H1 (cell line): ENCODE results near the gene SYNDIG1. TPM values are rescaled to one million over a fixed set of nuclear protein-coding genes. Genes with fewer than 3 reads are reported as not detected.

Experiments
- CTCF ChIA-PET: fragments of 300-600 bp; sonication (Branson Sonifier 250); formaldehyde crosslinking; loops from one replicate; lab custom pipeline; 2021; ENCODE audit not compliant: partially characterized antibody; lab: Charles Lee
- POLR2A ChIA-PET: fragments of 300-600 bp; sonication (Branson Sonifier 250); formaldehyde crosslinking; loops from one replicate; lab custom pipeline; 2021; ENCODE audit warnings: inconsistent platforms; ENCODE audit not compliant: partially characterized antibody; lab: Charles Lee
- DNase-seq, 2 experiments: peaks; one replicate each; pipeline versions ENCODE4 v3.0.0 to v3.0.0-alpha.2; 2010 to 2022; ENCODE audit warnings: low spot score in 2 of 2, low read depth in 1 of 2, mixed read lengths in 1 of 2
- FAIRE-seq: peaks from 2 replicates; lab custom pipeline; 2011; peaks lifted over from hg19 to GRCh38; lab: Jason Lieb, UNC
- H2AFZ ChIP-seq: 2 replicates; pipeline ENCODE4 v1.8.1; 2012; ENCODE audit warnings: low read length, inconsistent platforms
- H2AK5ac ChIP-seq: 2 replicates; pipeline ENCODE4 v1.6.1; 2013; ENCODE audit warnings: low read depth, low read length
- H2BK120ac ChIP-seq: replicated peaks from 2 replicates; pipeline ENCODE3; 2013; ENCODE audit warnings: low read depth, low read length, inconsistent platforms
- H2BK12ac ChIP-seq: 2 replicates; pipeline ENCODE4 v1.6.1; 2013; ENCODE audit warnings: low read depth, low read length
- H2BK15ac ChIP-seq: 2 replicates; pipeline ENCODE4 v1.6.1; 2013; ENCODE audit warnings: low read length
- H2BK20ac ChIP-seq: 2 replicates; pipeline ENCODE4 v1.6.1; 2013; ENCODE audit warnings: low read length
- H2BK5ac ChIP-seq: 2 replicates; pipeline ENCODE4 v1.6.1; 2013; ENCODE audit warnings: low read depth, low read length
- H3K14ac ChIP-seq: 2 replicates; pipeline ENCODE4 v1.6.1; 2013; ENCODE audit warnings: inconsistent platforms; ENCODE audit not compliant: insufficient read length
- H3K18ac ChIP-seq: 2 replicates; pipeline ENCODE4 v1.6.1; 2013; ENCODE audit warnings: low read length; ENCODE audit errors: extremely low read depth
- H3K23ac ChIP-seq: 2 replicates; pipeline ENCODE4 v1.6.1; 2013; ENCODE audit warnings: inconsistent platforms; ENCODE audit not compliant: insufficient read length
- H3K23me2 ChIP-seq: 2 replicates; pipeline ENCODE4 v1.6.1; 2013; ENCODE audit warnings: low read depth, low read length
- H3K27ac ChIP-seq: 2 replicates; pipeline ENCODE4 v1.6.1; 2011; ENCODE audit warnings: low read depth, low read length, inconsistent platforms
- H3K27me3 ChIP-seq, 4 experiments: replicated peaks in 1 of 4; 1 replicate in 1 of 4; 2 replicates in 3 of 4; pipeline versions ENCODE4 v1.6.1 to v1.8.1; 2011 to 2013; ENCODE audit warnings: low read length in 3 of 4, mild to moderate bottlenecking in 3 of 4, inconsistent platforms in 2 of 4, mixed read lengths in 2 of 4, moderate library complexity in 1 of 4; ENCODE audit not compliant: control insufficient read depth in 3 of 4, insufficient read depth in 3 of 4; ENCODE audit errors: extremely low read depth in 1 of 4
- H3K36me3 ChIP-seq, 4 experiments: 2 replicates each; pipeline versions ENCODE4 v1.6.1 to v1.8.1; 2011 to 2013; ENCODE audit warnings: mild to moderate bottlenecking in 4 of 4, low read length in 3 of 4, moderate library complexity in 2 of 4, control low read depth in 1 of 4, inconsistent platforms in 1 of 4; ENCODE audit not compliant: insufficient read depth in 4 of 4, control insufficient read depth in 2 of 4
- H3K4ac ChIP-seq: replicated peaks from 2 replicates; pipeline ENCODE3; 2013; ENCODE audit warnings: low read length, low read depth, mixed read lengths, inconsistent platforms; ENCODE audit not compliant: insufficient read length
- H3K4me1 ChIP-seq, 4 experiments: replicated peaks in 1 of 4; 1 replicate in 1 of 4; 2 replicates in 3 of 4; pipeline versions ENCODE4 v1.6.1 to v1.8.1; 2011 to 2013; ENCODE audit warnings: low read length in 3 of 4, inconsistent platforms in 2 of 4, mixed read lengths in 1 of 4; ENCODE audit not compliant: insufficient read depth in 4 of 4, control insufficient read depth in 3 of 4
- H3K4me2 ChIP-seq, 2 experiments: 2 replicates each; pipeline versions ENCODE4 v1.6.1 to v1.8.1; 2011 to 2013; ENCODE audit warnings: low read depth in 2 of 2, low read length in 2 of 2, control low read depth in 1 of 2, inconsistent platforms in 1 of 2, mild to moderate bottlenecking in 1 of 2; ENCODE audit not compliant: insufficient read depth in 1 of 2
- H3K4me3 ChIP-seq, 4 experiments: fragments of 200-600, 300-600 bp in 1 of 4; sonication (generic), shearing (Covaris generic), sonication (Bioruptor Twin) in 1 of 4; 2 replicates each; pipeline versions ENCODE4 v1.5.1 to v1.8.1; 2011 to 2016; ENCODE audit warnings: low read length in 4 of 4, low read depth in 3 of 4, control low read depth in 2 of 4, inconsistent platforms in 2 of 4, mild to moderate bottlenecking in 2 of 4, mixed read lengths in 1 of 4, moderate library complexity in 1 of 4; ENCODE audit not compliant: insufficient read depth in 2 of 4; ENCODE audit errors: extremely low read depth in 1 of 4
- H3K56ac ChIP-seq: replicated peaks from 2 replicates; pipeline ENCODE3; 2013; ENCODE audit warnings: low read depth, mild to moderate bottlenecking, mixed read lengths, low read length, inconsistent platforms; ENCODE audit not compliant: insufficient read length
- H3K79me1 ChIP-seq: 2 replicates; pipeline ENCODE4 v1.6.1; 2013; ENCODE audit warnings: low read depth, low read length, control low read depth
- H3K79me2 ChIP-seq, 2 experiments: 2 replicates each; pipeline versions ENCODE4 v1.6.1 to v1.8.1; 2012 to 2013; ENCODE audit warnings: low read length in 2 of 2, mild to moderate bottlenecking in 2 of 2, inconsistent platforms in 1 of 2; ENCODE audit not compliant: insufficient read depth in 2 of 2, control insufficient read depth in 1 of 2
- H3K9ac ChIP-seq, 4 experiments: replicated peaks in 1 of 4; 1 replicate in 1 of 4; 2 replicates in 3 of 4; pipeline versions ENCODE4 v1.6.1 to v1.8.1; 2011 to 2013; ENCODE audit warnings: low read depth in 3 of 4, low read length in 3 of 4, control low read depth in 2 of 4, mild to moderate bottlenecking in 2 of 4, moderate library complexity in 2 of 4, inconsistent platforms in 1 of 4; ENCODE audit errors: extremely low read depth in 1 of 4
- H3K9me3 ChIP-seq, 2 experiments: 2 replicates each; pipeline versions ENCODE4 v1.6.1 to v1.8.1; 2012 to 2013; ENCODE audit warnings: mild to moderate bottlenecking in 2 of 2, moderate library complexity in 2 of 2, control low read depth in 1 of 2, inconsistent platforms in 1 of 2, low read depth in 1 of 2, low read length in 1 of 2, mixed read lengths in 1 of 2; ENCODE audit not compliant: insufficient read depth in 2 of 2
- H4K20me1 ChIP-seq, 2 experiments: replicated peaks in 1 of 2; 2 replicates each; pipeline versions ENCODE3 to v1.8.1; 2011 to 2013; ENCODE audit warnings: inconsistent platforms in 2 of 2, low read length in 2 of 2, mild to moderate bottlenecking in 1 of 2; ENCODE audit not compliant: insufficient read depth in 2 of 2, control insufficient read depth in 1 of 2
- H4K5ac ChIP-seq: 2 replicates; pipeline ENCODE4 v1.6.1; 2013; ENCODE audit warnings: low read length, low read depth, mixed read lengths, inconsistent platforms; ENCODE audit not compliant: insufficient read length
- H4K8ac ChIP-seq: 2 replicates; pipeline ENCODE4 v1.8.0; 2013; ENCODE audit warnings: mild to moderate bottlenecking, moderate library complexity, low read length, inconsistent platforms; ENCODE audit not compliant: insufficient read depth; ENCODE audit errors: extremely low read depth
- H4K91ac ChIP-seq: replicated peaks from 2 replicates; pipeline ENCODE3; 2013; ENCODE audit warnings: low read length, mixed read lengths, inconsistent platforms; ENCODE audit not compliant: insufficient read length
- ASH2L ChIP-seq: fragments of 200-600, 300-600 bp; sonication (generic); IDR thresholded peaks from one replicate; pipeline ENCODE4 v1.7.1; 2017; ENCODE audit warnings: low read length
- BRCA1 ChIP-seq: IDR thresholded peaks from 2 replicates; pipeline ENCODE4 v1.6.1; 2012; ENCODE audit warnings: low read depth, low read length, improper control_type of control experiment
- CBX5 ChIP-seq: fragments of 300-800, 300-1000 bp; sonication (generic); IDR thresholded peaks from 2 replicates; pipeline ENCODE4 v1.7.1; 2016; ENCODE audit warnings: antibody characterized with exemption, low read length, low read depth
- CEBPB ChIP-seq: IDR thresholded peaks from 2 replicates; pipeline ENCODE4 v1.6.1; 2012; ENCODE audit warnings: low read depth, low read length
- CHD1 ChIP-seq: IDR thresholded peaks from 2 replicates; pipeline ENCODE4 v1.6.1; 2012; ENCODE audit warnings: low read depth, low read length, improper control_type of control experiment
- GABPA ChIP-seq: IDR thresholded peaks from 2 replicates; pipeline ENCODE4 v1.6.1; 2011; ENCODE audit warnings: mild to moderate bottlenecking, low read length, moderate library complexity, borderline replicate concordance; ENCODE audit not compliant: insufficient read depth
- KDM1A ChIP-seq: fragments of 200-600, 300-600 bp; sonication (generic); IDR thresholded peaks from 2 replicates; pipeline ENCODE4 v1.7.1; 2016; ENCODE audit warnings: mild to moderate bottlenecking, low read length, borderline replicate concordance
- POU5F1 ChIP-seq: IDR thresholded peaks from 2 replicates; pipeline ENCODE4 v1.6.1; 2011; ENCODE audit warnings: low read depth, mild to moderate bottlenecking, low read length, moderate library complexity
- RAD21 ChIP-seq, 2 experiments: IDR thresholded peaks in 1 of 2; conservative IDR thresholded peaks in 1 of 2; 2 replicates each; pipeline ENCODE4 v1.6.1; 2011; ENCODE audit warnings: low read depth in 2 of 2, low read length in 2 of 2, improper control_type of control experiment in 1 of 2, inconsistent platforms in 1 of 2, mild to moderate bottlenecking in 1 of 2, moderate library complexity in 1 of 2
- RXRA ChIP-seq: IDR thresholded peaks from 2 replicates; pipeline ENCODE4 v1.6.1; 2011; ENCODE audit warnings: low read depth, mild to moderate bottlenecking, low read length, moderate library complexity; ENCODE audit not compliant: insufficient read depth
- WGBS, 2 experiments: shearing (Covaris generic) in 1 of 2; methylation state at CpG; one replicate each; pipeline versions ENCODE4 v1.1.6 to v1.1.7; 2013 to 2015; ENCODE audit warnings: low lambda C conversion rate in 2 of 2, mixed read lengths in 2 of 2, inconsistent platforms in 1 of 2, low coverage in 1 of 2, missing lambda C conversion rate in 1 of 2; ENCODE audit not compliant: insufficient replicate concordance in 2 of 2, insufficient coverage in 1 of 2, insufficient read length in 1 of 2; ENCODE audit errors: extremely low coverage in 1 of 2, missing lambda C conversion rate in 1 of 2; 5-methylcytosine and 5-hydroxymethylcytosine counted together
- polyA plus RNA-seq, 7 experiments: library from polyadenylated mRNA; depleted of rRNA in 3 of 7; stranded (reverse) in 5 of 7; unstranded in 2 of 7; fragments of >200 nt in 5 of 7; fragments of 200-250 nt in 2 of 7; gene quantifications; 1 replicate in 5 of 7; 2 replicates in 1 of 7; 4 replicates in 1 of 7; pipeline versions ENCODE4 v1.2.1 to v1.2.3, GENCODE V29; 2011 to 2013; ENCODE audit warnings: missing spikeins in 2 of 7, mixed read lengths in 2 of 7
- total RNA-seq: library from RNA; stranded (reverse); fragmentation: NEBNext Ultra II Directional; extraction: Animal tissue kit (Norgen Biotek cat#: 25700); gene quantifications from 2 replicates; pipeline ENCODE4 v1.2.1, GENCODE V29; 2021

Gene SYNDIG1
- total and polyA plus RNA-seq, 2 of the 8 experiments (the other 6 are each of a cell fraction or from before 2014, with no cell fraction given) = 6.5 to 7.8 TPM

DNA sequence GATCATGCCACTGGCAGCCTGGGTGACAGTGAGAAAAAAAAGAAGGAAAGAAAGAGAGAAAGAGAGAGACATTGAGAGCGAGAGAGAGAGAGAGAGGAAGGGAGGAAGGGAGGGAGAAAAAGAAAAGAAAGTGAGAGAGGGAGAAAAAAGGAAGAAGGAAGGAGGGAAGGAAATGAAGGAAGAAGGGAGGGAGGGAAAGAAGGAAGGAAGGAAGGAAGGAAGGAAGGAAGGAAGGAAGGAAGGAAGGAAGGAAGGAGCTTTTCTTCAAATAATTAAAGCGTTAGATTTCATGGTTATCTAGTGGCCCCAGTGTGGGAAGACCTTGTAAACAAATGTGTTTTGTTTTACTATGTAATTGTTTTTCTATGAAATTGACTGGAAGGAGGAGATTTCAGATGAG, 170.8 kb downstream of the SYNDIG1 start:
- TF ChIP-seq POU5F1 (no peak), RXRA (no peak), RAD21 (IDR thresholded peaks at IDR 0.05 in 1 of 2, conservative IDR thresholded peaks at IDR 0.05 in 1 of 2; ENCODE audit: low read depth in 2 of 2, low read length in 2 of 2) (no peak), BRCA1 (no peak), KDM1A (no peak), CBX5 (no peak), ASH2L (no peak), CHD1 (no peak), CEBPB (no peak), GABPA (no peak)
- H3K18ac ChIP-seq = no peak overlapping the region
- H3K23me2 ChIP-seq = no peaks in the 10 kb centered on the region
- no peak overlapping the region for H3K4me3 ChIP-seq
- H2BK5ac ChIP-seq = no peak overlapping the region
- no peak overlapping the region for H2AFZ ChIP-seq
- no peaks in the 10 kb centered on the region for H4K20me1 ChIP-seq
- CTCF ChIA-PET = no interaction called here
- H3K14ac ChIP-seq = no peak overlapping the region
- H3K79me2 ChIP-seq = no peaks in the 10 kb centered on the region
- no peak overlapping the region for H3K23ac ChIP-seq
- WGBS, 2 experiments = 84% methylated on average over 2 of the region's 2 CpGs; no CpG with 5 or more reads in 1 of the 2 experiments
- no peak overlapping the region for H4K91ac ChIP-seq
- H2BK120ac ChIP-seq = no peak overlapping the region
- no peak overlapping the region for H3K56ac ChIP-seq
- H3K36me3 ChIP-seq = no peaks in the 10 kb centered on the region
- no peak overlapping the region for H2AK5ac ChIP-seq
- H4K5ac ChIP-seq = no peak overlapping the region
- no peak overlapping the region for H4K8ac ChIP-seq
- DNase-seq = no peak
- no peaks in the 10 kb centered on the region for H3K27me3 ChIP-seq
- H3K9me3 ChIP-seq = no peaks in the 10 kb centered on the region
- H3K4me2 ChIP-seq = no peak overlapping the region
- H2BK12ac ChIP-seq = no peak overlapping the region
- no peak overlapping the region for H3K9ac ChIP-seq
- peaks cover 2 to 8% (median 5%) of the 10 kb centered on the region in 4 experiments; a peak in 4 of 7 replicates for H3K4me1 ChIP-seq
- H2BK15ac ChIP-seq = no peak overlapping the region
- no peak overlapping the region for H2BK20ac ChIP-seq
- no peak overlapping the region for H3K4ac ChIP-seq
- no peaks in the 10 kb centered on the region for H3K79me1 ChIP-seq
- H3K27ac ChIP-seq = no peak overlapping the region
- no peak for FAIRE-seq
- POLR2A ChIA-PET = no interaction called here
